ENCODE results near the gene ACSL3. TPM values are rescaled to one million over a fixed set of nuclear protein-coding genes. Genes with fewer than 3 reads are reported as not detected.

ACSL3 gene
- total RNA-seq, 1 donor from 2014 or later = 66.9 TPM

DNA sequence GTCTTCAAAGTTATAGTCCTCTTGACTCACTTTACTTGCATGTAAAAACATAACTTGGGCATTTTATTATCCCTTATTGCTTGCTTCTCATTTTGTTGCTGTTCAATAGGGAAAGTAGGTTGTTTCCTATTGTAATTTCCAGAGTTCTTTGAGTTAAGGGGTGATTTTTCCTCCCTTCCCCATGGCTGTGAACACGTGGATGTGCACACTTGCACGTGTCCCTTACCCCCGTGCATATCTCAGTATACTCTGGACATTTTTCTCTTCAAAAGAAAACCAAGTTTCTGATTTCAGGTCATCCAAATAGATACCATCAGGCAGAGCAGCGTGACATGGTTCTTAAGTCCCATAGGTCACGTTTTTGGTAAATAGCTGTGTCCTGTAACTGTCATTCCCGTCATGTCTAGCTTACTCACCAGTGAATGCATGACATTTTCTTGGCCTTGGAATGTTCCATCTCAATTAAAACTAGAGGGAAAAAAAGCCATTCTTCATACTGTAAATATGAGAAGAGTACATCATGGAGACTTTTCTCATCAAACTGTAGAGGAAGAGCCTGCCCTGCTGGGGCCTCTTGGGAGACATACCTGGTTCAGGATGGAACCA is 107.8 kb downstream of the ACSL3 start:
- Mint-ChIP-seq H3K9me3 (ENCODE audit: low read depth) (peaks cover 4% of the 10 kb centered on the region), H3K27ac (no peak overlapping the region)
- no peak for TF ChIP-seq CTCF (IDR thresholded peaks at IDR 0.05; ENCODE audit: unreplicated experiment)

GRCh38 chr2:222969491-222969890 is 108.7 kb downstream of the ACSL3 start:
- TF ChIP-seq CTCF (IDR thresholded peaks at IDR 0.05; ENCODE audit: unreplicated experiment) = no peak
- DNase-seq (ENCODE audit: low spot score, unreplicated experiment) = no peak
- peaks cover 4% of the 10 kb centered on the region for H3K9me3 Mint-ChIP-seq (ENCODE audit: low read depth)
- H3K4me3 Mint-ChIP-seq (ENCODE audit: low read depth) = no peak overlapping the region
- no peaks in the 10 kb centered on the region for H3K36me3 Mint-ChIP-seq (ENCODE audit: insufficient read depth)
- H3K4me1 Mint-ChIP-seq (ENCODE audit: low read depth) = no peaks in the 10 kb centered on the region
- H3K27me3 Mint-ChIP-seq = peaks cover 9% of the 10 kb centered on the region
- H3K27ac Mint-ChIP-seq = no peak overlapping the region

More for the DNA sequence above, 107.8 kb downstream of the ACSL3 start:
- Mint-ChIP-seq H3K27me3 (peaks cover 9% of the 10 kb centered on the region), H3K36me3 (ENCODE audit: insufficient read depth) (no peaks in the 10 kb centered on the region), H3K4me3 (ENCODE audit: low read depth) (no peak overlapping the region), H3K4me1 (ENCODE audit: low read depth) (no peaks in the 10 kb centered on the region)
- DNase-seq (ENCODE audit: low spot score, unreplicated experiment) = no peak

GRCh38 chr2:222972420-222972819 is 111.6 kb downstream of the ACSL3 start:
- no peaks in the 10 kb centered on the region for H3K4me1 Mint-ChIP-seq (ENCODE audit: low read depth)
- H3K36me3 Mint-ChIP-seq (ENCODE audit: insufficient read depth) = no peaks in the 10 kb centered on the region
- no peaks in the 10 kb centered on the region for H3K9me3 Mint-ChIP-seq (ENCODE audit: low read depth)
- peaks cover 3% of the 10 kb centered on the region for H3K27me3 Mint-ChIP-seq
- H3K27ac Mint-ChIP-seq = no peak overlapping the region
- no peak overlapping the region for H3K4me3 Mint-ChIP-seq (ENCODE audit: low read depth)
- no peak for TF ChIP-seq CTCF (IDR thresholded peaks at IDR 0.05; ENCODE audit: unreplicated experiment)
- DNase-seq (ENCODE audit: low spot score, unreplicated experiment) = no peak

DNA sequence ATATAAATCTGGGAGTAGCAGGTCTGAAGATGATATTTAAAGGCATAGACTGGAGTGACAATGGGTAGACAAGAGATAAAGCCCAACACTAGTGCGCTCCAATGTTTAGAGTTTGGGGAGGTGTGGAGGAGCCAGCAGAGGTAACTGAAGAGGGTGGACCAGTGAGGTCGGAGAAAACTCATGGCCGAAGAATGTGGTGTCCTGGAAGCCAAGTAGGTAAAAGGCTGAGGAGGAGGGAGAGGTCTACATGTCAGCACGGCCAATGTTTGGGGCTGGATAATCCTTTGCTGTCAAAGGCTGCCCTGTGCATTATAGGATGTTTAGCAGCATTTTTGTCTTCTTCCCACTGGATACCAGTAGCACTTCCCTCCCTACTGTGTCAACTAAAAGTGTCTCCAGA is 112.4 kb downstream of the ACSL3 start:
- no peak for TF ChIP-seq CTCF (IDR thresholded peaks at IDR 0.05; ENCODE audit: unreplicated experiment)
- H3K9me3 Mint-ChIP-seq (ENCODE audit: low read depth) = no peaks in the 10 kb centered on the region
- no peaks in the 10 kb centered on the region for H3K4me1 Mint-ChIP-seq (ENCODE audit: low read depth)
- no peak overlapping the region for H3K4me3 Mint-ChIP-seq (ENCODE audit: low read depth)
- H3K27ac Mint-ChIP-seq = no peak overlapping the region
- no peaks in the 10 kb centered on the region for H3K36me3 Mint-ChIP-seq (ENCODE audit: insufficient read depth)
- DNase-seq (ENCODE audit: low spot score, unreplicated experiment) = no peak
- no peaks in the 10 kb centered on the region for H3K27me3 Mint-ChIP-seq

GRCh38 chr2:222973733-222974132 is 112.9 kb downstream of the ACSL3 start:
- Mint-ChIP-seq H3K9me3 (ENCODE audit: low read depth) (no peaks in the 10 kb centered on the region), H3K4me3 (ENCODE audit: low read depth) (no peak overlapping the region), H3K27me3 (no peaks in the 10 kb centered on the region), H3K36me3 (ENCODE audit: insufficient read depth) (no peaks in the 10 kb centered on the region), H3K4me1 (ENCODE audit: low read depth) (no peaks in the 10 kb centered on the region), H3K27ac (no peak overlapping the region)
- TF ChIP-seq CTCF (IDR thresholded peaks at IDR 0.05; ENCODE audit: unreplicated experiment) = no peak
- no peak for DNase-seq (ENCODE audit: low spot score, unreplicated experiment)

Measured in progenitor cell of endocrine pancreas (in vitro differentiated cells).